Inflammatory macrophage treated with lipopolysaccharide for 4 hours (primary cell): ENCODE data around the gene CAPN5.

Experiments used
- DNase-seq: peaks from one replicate; pipeline ENCODE4 v3.0.0-alpha.2; 2020

CAPN5 gene

DNA sequence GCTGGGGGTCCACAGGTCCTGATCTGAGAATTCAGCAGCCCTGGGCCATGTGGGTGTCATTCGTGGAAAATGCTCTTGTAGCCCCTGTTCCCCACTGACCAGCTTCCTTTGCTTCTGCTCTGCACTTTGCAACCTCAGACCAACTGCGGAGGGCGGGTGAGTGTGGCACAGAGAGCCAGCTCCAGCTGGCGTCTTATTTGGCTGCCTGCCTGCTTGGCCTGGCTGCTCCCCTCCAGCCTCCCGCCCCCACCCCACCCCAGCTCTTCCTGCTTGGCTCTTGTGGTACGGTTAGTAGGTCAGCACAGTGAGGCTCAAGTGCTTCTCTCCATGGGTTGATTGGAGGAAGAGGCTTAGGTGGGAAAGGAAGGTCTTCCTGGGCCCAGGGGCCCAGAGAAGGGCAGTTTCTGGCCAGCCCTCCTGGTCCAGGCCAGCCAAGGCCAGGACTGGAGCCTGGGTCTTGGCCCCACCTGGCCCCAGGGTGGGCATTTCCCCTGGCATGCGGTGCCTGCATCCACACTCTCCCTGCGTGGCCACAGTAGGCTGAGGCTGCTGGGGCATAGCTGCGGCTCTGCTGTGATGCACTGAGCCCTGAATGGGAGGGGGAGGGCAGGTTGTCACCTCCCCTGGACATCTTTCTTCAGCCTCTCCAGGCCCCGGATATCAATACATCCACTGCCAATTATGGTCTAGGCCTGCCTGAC, 87.8 kb downstream of the CAPN5 start:
- no peak for DNase-seq

- DNase-seq = no peak
Observed at GRCh38 chr11:77155082-77155475, 88.3 kb downstream of the CAPN5 start.

- DNase-seq = no peak
Observed at GRCh38 chr11:77155556-77156130, 88.9 kb downstream of the CAPN5 start.

DNA sequence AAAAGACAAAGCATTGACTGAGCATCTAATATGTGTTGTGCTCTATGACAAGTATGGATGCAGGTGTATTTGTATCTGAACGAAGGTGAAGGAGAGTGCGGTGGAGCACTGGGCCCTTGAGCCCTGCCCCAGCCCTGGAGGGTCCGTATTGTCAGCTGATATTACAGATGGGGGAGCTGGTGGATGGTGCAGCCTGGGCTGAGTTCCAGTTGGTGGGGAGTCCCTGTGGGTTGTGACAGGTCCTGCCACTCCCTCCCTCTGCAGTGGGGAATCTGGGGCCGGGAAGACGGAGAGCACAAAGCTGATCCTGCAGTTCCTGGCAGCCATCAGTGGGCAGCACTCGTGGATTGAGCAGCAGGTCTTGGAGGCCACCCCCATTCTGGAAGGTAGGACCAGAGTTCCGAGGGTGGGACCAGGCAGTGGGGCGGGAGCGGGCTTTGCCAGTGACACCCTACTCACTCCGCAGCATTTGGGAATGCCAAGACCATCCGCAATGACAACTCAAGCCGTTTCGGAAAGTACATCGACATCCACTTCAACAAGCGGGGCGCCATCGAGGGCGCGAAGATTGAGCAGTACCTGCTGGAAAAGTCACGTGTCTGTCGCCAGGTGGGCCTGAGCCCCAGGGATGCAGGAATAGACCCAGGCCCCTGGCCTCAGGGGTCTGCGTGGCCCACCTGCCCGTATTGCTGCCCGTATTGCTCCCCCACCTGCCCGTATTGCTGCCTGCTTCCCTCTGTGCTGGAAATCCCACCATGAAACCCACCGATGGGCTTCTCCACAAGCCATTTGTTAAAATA, 89.8 kb downstream of the CAPN5 start:
- no peak for DNase-seq

DNA sequence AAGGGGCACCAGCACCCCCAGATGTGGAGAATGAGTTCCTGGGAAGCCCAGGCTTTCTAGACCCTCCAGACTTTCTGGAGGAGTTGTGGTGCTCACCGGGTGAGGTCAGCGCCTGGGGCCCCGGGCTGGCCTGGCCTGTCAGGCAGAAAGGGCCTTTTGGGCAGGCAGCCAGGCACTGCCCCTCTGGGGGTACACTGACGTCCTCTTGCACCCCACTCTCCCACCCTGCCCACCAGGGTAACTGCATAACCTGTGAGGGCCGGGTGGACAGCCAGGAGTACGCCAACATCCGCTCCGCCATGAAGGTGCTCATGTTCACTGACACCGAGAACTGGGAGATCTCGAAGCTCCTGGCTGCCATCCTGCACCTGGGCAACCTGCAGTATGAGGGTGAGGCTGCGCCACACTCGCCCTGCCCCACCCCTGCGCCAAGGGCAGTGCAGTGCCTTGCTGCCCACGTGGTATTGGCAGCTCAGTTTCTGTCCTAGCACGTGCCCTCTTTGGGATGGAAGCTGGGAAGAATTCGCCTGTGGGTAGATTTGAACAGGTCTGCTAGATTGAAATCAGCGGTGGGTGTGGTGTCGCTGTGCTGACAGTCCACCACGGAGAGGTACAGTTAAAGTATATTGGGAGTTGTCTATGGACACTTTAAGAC, 91.4 kb downstream of the CAPN5 start:
- no peak for DNase-seq

DNA sequence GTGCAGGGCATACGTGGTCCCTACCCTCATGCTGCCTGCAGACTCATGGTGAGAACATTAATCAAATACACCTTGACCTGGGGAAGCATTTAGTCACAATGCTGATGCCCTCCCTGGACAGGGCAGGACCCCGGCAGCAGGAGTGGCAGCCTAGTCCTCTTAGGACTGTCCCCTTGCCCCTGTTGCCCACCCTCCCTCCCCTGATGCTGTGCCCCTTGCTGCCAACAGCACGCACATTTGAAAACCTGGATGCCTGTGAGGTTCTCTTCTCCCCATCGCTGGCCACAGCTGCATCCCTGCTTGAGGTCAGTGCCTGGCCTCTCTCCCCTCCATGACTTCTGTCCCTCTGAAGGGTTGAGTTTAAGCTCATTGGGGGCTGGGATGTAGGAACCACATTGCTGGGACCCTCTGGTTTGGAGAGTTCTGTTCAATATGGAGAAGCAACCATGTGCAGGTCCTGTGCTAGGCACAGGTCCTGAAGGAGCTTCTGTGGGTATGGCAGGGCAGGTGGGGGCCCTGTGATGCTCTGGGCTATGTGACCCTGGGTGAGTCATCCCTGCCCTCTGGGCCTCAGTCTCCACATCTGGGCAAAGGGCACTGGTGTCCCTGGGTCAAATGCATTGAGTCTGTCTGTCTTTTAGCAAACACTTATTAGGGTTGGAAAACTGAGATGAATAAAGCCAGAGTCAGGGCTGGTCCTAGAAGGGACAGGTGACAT, 92.6 kb downstream of the CAPN5 start:
- no peak for DNase-seq

DNA sequence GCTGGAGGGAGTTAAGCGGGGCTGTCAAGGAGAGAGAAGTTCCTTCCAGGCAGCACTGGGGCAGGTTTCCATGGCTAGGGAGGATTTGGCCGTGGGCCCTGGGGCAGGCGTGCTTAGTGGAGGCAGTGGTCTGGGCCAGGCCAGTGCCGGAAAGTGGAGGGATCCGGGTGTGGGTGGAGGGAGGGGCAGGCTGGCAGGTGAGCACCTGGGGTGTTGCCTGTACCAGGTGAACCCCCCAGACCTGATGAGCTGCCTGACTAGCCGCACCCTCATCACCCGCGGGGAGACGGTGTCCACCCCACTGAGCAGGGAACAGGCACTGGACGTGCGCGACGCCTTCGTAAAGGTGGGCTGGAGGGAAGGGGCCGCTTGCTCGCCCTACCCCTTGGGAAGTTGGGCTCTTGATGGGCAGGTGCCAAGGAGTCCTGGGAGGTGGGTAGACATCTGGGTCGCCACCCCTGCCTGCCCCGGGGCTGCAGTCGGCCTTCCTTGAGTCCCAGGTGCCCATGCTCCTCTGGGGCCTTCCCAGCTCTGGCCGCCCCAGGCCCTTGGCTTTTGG, 93.2 kb downstream of the CAPN5 start:
- DNase-seq = no peak

- DNase-seq = no peak
Observed at GRCh38 chr11:77163271-77163670, 96.5 kb downstream of the CAPN5 start.

GRCh38 chr11:77165066-77165465, 98.3 kb downstream of the CAPN5 start:
- no peak for DNase-seq

DNA sequence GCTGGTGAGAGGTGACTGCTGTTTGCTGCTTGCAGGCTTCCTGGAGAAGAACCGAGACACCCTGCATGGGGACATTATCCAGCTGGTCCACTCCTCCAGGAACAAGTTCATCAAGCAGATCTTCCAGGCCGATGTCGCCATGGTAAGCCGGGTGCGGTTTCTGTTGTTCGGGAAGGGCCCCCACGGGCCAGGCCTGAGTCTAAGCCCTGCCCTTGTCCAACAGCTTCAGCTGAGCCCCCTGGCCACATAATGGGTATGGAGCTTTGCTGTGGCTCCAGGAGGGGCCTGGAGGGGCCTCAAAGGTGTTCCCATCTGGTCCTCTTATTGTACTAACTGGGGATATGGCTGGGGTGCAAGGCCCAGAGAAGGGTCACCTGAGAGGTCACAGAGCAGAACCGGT, 99.2 kb downstream of the CAPN5 start:
- no peak for DNase-seq

GRCh38 chr11:77167111-77167626, 100.4 kb downstream of the CAPN5 start:
- DNase-seq = no peak

GRCh38 chr11:77167791-77168190, 101.0 kb downstream of the CAPN5 start:
- no peak for DNase-seq

GRCh38 chr11:77170107-77170506, 103.3 kb downstream of the CAPN5 start:
- DNase-seq = no peak

- no peak for DNase-seq
Observed at GRCh38 chr11:77171254-77171653, 104.5 kb downstream of the CAPN5 start.

DNA sequence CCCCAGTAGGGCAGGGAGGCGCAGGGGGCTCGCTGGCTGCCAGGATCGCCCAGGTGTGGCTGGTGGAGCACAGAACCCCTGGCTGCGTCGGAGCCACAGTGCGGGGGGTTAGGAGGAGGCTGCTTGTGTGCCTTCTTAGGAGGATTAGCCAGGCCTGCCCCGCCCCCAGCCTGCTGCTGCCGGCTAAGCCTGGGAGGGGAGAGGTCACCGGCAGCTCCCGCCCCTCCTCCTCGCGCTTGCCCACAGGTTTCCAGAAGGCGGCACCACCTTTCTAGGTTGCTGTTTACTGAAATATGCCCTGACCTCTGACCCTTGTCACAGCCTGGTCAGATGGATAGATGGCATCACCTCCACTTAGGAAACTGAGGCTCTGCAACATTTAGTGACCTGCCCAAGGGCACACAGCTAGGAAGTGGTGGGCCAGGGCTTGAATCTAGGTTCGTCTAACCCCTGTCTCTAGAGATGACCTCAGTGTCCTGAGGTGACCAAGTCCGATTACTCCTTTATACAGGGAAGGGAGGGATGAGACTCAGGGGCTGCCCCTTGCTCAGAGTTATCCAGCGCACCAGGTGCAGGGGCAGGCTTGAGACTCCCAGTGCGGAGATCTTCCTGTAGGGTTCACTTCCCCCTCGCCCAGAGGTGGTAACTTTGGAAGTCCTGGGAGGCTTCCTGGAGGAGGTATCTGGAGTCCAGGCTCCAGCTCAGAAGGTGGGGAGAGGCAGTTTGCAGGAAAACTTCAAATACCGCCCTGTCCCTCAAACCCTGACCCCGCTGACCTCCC, 105.3 kb downstream of the CAPN5 start:
- DNase-seq = no peak

- no peak for DNase-seq
Observed at GRCh38 chr11:77172666-77172982, 105.9 kb downstream of the CAPN5 start.

GRCh38 chr11:77173494-77173893, 106.7 kb downstream of the CAPN5 start:
- DNase-seq = no peak

GRCh38 chr11:77174559-77174958, 107.8 kb downstream of the CAPN5 start:
- DNase-seq = no peak

DNA sequence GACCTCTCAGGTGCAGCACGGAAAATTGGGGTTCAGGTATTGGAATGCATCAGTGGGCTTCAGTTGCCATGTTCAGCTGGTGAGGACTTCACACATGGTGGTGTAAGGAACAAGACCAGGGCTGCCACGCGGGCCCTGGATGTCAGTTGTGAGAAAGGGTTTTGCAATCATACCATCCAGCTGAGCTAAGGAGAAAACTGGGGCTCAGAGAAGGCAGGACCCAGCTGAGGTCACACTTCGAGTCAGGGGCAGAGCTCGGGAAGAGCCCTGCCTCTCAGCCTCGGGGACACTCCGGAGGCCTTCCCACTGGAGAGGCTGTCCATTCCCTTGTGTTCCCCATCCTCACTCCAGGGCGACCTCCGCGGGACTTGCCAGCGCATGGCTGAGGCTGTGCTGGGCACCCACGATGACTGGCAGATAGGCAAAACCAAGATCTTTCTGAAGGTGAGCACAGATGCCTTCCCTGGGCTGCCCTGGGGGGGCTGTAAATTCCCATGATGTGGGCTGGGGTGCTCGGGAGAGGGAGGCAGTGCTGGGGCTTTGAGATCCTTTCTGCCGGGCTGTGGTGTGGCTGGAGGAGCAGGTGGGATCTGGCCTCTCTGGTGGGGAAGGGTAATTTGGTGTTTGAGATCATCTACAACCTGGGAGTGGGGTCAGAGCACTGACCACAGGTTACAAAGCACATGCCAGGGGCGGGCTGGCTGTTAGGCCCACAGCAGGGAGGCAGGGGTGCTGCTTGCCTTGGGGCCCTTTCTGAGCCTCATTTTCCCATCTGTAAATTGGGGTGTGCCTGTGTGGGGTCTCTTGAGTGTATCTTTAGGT, 108.5 kb downstream of the CAPN5 start:
- DNase-seq = peak; percentile 52
